GM06990 (cell line): Measurements from ENCODE around the gene RNU1-1.
"Not testable (repeated sequence)": the region's sequence is repeated elsewhere in the genome, so short reads cannot be mapped to it uniquely, and the experiment has no call there.

Source experiments
- DNase-seq: peaks from one replicate; pipeline ENCODE4 v3.0.0-alpha.2; 2011; ENCODE audit not compliant: insufficient read length; ENCODE audit errors: extremely low read depth
- H3K27me3 ChIP-seq: replicated peaks from 2 replicates; pipeline ENCODE4 v1.6.0; 2011; ENCODE audit warnings: low read length; ENCODE audit not compliant: control insufficient read depth, insufficient read depth
- H3K36me3 ChIP-seq: 2 replicates; pipeline ENCODE4 v1.5.1; 2011; ENCODE audit warnings: low read length; ENCODE audit not compliant: control insufficient read depth, insufficient read depth
- H3K4me3 ChIP-seq: replicated peaks from 2 replicates; pipeline ENCODE4 v1.5.1; 2011; ENCODE audit warnings: low read depth, mild to moderate bottlenecking, control low read depth, low read length
- TF ChIP-seq, protein P1 (sequence below): IDR thresholded peaks from 2 replicates; pipeline ENCODE4 v1.5.1; 2011; ENCODE audit warnings: low read length, control low read depth, mild to moderate bottlenecking, inconsistent platforms; ENCODE audit not compliant: insufficient read depth, poor library complexity, severe bottlenecking

The RNU1-1 gene

DNA sequence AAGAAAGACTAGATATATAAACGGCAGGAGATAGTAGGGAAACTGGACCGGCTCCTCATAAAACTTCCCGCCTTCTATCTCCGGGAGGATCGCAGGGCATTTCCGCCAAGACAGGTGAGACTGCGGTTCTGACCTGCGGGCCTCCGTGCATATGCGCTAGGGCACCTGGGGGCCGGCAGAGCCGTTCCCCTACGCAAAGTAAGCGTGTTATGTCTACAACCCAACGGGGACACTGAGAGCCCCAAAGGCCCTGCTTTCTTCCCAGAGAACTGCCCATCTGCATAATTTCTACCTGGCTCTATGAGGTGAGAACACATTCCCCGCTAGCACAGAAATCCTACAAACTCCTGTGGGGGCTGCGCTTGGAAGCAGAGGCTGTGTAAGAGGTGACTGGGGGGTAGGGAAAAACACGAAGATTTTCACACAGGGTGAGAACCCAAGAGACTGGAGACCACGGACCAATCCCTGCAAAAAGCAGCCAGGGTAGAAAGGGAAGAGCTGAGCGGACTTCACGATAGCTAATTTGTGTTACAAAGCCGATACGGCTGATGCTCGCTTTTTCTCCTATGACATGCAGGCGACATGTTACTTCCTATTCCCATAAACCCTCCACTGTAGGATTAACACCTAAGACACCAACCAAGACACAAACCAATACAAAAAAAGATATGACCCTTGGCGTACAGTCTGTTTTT is 526 bp downstream of the RNU1-1 start:
- not testable (repeated sequence) for H3K4me3 ChIP-seq, H3K27me3 ChIP-seq, H3K36me3 ChIP-seq
- peak; percentile 78 for DNase-seq

DNA sequence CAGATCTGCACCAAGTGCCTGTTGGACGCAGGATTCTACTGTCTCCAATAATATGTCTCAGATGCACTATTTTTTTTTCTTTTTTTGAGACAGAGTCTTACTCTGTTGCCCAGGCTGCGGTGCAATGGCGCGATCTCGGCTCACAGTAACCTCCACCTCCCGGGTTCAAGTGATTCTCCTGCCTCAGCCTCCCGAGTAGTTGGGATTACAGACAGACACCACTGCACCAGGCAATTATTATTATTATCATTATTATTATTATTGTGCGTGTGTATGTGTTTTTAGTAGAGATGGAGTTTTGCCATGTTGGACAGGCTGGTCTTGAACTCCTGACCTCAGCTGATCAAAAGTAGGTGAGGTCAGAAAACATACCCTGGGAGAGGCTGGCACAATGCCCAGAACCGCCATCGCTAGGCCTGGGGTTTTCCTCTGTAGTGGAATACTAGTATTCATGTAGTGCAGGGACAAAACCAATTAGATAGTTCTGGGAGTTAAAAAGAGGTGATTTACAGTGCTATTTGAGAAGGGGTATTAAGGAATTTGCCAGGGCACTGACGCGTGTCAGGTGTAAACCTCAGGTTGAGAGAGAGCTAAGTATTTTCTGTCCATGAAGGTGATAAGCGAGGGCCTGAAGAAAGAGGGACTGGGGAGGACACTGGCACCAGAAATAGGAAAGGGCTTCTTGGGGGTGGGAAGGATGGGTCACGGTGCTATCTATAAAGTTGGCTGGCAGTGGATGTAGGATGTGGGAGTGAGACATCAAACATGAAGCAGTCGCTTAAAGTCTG is 1.3 kb downstream of the RNU1-1 start:
- not testable (repeated sequence) for H3K36me3 ChIP-seq, H3K27me3 ChIP-seq, H3K4me3 ChIP-seq, DNase-seq

DNA sequence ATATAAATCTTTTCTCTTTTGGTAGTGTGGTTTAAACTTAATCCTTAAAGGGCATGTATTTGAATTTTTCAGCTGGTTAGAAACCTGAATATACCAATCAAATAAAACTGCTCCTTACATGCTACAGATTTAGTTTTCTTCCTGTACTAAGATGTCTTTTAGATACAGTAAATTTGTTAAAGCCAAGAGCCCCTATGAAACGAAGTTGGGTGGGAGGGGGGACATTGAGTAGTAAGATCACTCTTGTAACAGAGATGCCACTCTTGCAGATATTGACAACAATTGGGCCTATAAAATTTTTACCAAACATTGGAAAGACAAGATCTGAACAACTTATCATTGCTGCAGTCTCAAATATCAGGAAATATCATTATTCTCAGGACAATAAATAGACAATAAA is 2.2 kb downstream of the RNU1-1 start:
- not testable (repeated sequence) for H3K27me3 ChIP-seq, H3K36me3 ChIP-seq, H3K4me3 ChIP-seq, DNase-seq

DNA sequence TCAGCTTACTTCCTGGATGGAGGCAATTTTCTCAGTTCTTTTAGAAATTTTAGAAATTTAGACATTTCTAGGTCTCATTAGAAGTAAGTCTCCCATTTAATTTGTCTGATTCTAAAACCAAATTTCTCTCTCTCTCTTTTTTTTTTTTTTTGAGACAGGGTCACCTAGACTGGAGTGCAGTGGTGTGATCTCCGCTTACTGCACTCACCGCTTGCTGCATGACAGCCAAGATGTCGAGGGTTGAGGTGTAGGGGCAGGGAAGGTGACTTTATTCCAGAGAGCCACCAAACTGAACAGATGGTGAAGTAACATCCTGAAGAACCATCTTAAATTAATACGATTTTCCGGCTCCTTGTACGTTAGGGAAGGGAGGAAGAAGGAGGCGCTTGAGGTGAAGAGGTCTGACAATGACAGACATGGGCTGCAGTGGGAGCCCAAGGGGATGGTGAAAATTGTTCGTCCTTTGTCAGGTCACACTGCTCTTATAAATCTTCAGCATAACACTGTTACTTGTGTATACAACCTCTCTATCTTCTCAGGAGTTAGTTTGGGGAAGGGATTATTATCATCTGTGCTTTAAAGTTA is 5.1 kb downstream of the RNU1-1 start:
- H3K4me3 ChIP-seq, H3K36me3 ChIP-seq, H3K27me3 ChIP-seq, DNase-seq: not testable (repeated sequence)

DNA sequence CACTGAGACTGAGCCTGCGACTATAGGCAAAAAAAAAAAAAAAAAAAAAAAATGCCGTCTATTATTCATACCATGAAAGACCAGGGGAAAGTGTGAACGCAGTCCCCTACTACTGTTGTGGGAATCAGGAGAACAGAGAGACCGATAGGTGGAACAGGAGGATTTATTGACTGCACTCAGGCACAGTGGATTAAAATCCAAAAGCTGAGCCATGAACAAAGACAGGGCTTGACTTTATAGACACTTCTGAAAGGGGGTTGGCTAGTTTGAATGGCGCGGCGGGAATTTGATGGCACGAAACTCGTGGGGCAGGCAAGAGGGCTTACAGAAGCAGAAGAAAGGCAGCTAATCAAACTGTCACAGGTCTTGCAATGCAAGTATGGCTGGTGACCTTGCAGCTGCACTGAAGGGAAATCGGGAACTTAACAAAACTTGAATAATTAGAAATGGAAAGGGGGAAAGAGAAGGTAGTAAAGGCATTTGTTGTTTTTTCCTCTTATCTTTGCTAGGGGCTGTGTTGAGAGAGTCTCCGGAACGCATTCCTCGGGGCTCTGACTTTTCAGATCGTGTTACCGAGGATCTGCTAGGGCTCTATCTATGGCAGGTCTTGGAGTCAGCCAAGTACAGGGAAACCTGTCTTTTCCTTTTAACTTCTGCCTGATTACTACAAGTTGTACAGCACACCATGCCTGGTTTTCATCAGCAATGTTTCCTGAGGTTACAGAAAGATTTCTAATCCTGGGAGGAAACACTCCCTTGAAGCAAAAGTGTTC is 7.5 kb downstream of the RNU1-1 start:
- not testable (repeated sequence) for DNase-seq, H3K4me3 ChIP-seq, H3K36me3 ChIP-seq, H3K27me3 ChIP-seq

DNA sequence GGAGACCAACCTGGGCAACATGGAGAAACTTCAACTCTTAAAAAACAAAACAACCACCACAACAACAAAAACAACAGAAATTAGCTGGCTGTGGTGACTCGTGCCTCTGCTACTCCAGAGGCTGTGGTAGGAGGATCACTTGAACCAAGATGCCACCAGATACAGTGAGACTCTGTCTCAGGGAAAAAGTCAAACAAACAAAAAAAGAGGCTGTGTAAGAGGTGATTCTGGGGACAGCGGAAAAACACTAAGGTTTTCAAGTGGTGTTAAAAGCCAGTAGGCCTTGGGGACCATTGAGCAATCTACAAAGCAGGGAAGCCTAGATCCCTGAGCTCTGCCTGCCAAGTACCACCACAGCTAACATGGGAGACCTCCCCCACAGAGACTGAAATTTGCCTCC is 8.2 kb downstream of the RNU1-1 start:
- not testable (repeated sequence) for H3K36me3 ChIP-seq, DNase-seq, H3K4me3 ChIP-seq, H3K27me3 ChIP-seq

DNA sequence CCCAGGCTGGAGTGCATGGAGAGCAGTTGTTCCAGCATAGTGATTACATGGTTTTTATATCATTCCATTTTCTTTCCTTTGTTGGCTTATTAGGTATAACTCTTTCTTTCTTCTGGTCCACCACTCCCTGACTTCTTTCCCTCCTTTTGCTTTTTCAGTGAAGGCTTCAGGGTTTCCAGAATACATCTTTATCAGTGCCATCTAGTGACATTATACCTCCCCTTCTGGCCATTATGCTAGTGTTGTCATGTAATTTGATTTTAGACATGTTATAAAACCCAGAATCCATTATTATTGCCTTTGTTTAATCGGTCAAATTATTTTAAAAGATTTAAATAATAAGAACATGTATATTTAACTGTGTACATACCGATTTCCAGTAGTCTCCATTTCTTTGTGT is 10.6 kb downstream of the RNU1-1 start:
- Histone ChIP-seq H3K4me3 (no peak overlapping the region), H3K36me3 (no peaks in the 10 kb centered on the region), H3K27me3 (no peaks in the 10 kb centered on the region; the same call in 1 of the 2 replicates)
- TF ChIP-seq, protein P1, sequence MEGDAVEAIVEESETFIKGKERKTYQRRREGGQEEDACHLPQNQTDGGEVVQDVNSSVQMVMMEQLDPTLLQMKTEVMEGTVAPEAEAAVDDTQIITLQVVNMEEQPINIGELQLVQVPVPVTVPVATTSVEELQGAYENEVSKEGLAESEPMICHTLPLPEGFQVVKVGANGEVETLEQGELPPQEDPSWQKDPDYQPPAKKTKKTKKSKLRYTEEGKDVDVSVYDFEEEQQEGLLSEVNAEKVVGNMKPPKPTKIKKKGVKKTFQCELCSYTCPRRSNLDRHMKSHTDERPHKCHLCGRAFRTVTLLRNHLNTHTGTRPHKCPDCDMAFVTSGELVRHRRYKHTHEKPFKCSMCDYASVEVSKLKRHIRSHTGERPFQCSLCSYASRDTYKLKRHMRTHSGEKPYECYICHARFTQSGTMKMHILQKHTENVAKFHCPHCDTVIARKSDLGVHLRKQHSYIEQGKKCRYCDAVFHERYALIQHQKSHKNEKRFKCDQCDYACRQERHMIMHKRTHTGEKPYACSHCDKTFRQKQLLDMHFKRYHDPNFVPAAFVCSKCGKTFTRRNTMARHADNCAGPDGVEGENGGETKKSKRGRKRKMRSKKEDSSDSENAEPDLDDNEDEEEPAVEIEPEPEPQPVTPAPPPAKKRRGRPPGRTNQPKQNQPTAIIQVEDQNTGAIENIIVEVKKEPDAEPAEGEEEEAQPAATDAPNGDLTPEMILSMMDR, result no peak
- DNase-seq, result no peak

DNA sequence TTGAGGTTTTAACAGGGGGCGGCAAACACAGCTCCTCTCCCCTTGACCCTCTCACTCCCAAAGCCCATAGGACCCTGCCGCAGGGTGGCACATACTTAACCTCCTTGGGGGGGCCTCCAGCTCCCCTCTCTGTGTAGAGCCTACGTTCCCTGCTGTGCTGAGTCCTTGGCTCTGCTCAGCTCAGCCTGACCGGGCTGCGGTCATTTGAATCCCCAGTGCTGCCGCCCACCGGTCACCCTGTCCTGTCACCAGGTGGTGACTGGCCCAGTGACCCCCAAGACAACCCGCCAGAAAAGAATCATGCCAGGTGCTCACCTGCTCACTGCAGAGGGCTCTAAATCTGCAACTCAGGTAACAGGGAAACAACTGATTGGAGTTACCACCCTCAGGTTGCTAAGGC is 12.6 kb downstream of the RNU1-1 start:
- DNase-seq, H3K27me3 ChIP-seq, H3K36me3 ChIP-seq, H3K4me3 ChIP-seq: not testable (repeated sequence)

DNA sequence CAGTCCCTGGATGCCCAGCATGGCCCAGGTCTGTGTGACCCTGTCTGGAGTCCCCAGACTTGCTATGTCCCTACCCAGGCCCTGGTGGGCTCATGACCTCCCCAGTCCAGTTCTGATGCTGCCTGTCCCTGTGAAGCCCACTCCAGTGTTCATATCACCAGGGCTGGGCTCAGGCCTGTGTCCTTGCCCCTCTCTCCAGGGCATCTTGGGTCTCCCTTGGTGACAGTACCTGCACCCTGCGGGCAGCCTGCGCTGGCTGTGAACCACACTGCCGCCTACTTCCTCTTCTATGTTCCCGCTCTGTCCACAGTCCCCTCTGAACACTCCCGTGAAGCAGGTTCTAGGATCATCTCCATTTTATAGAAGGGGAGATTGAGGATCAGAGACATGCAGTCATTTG is 13.1 kb downstream of the RNU1-1 start:
- not testable (repeated sequence) for DNase-seq, H3K4me3 ChIP-seq, H3K36me3 ChIP-seq, H3K27me3 ChIP-seq

DNA sequence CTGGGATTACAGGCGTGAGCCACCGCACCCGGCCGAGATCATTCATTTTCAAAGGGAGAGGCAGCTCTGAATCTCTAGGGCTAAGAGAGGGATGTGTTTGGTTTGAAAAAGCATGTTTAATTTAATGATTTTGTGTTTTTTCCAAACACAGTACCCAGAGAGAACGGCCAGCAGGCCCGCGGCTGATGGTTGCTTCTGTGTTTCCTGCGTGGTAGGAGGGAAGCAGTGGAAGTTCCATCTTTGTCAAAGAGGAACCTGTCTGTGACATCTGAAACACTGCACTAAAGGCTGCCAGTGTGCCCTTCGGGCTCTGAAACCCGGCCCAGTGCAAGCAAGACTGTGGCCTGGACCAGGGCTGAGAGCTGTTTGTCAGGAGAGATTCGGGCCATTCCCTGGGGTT is 13.6 kb downstream of the RNU1-1 start:
- H3K27me3 ChIP-seq, H3K36me3 ChIP-seq, H3K4me3 ChIP-seq, DNase-seq: not testable (repeated sequence)
